ENCODE data around the gene COL27A1. TPM values are rescaled to one million over a fixed set of nuclear protein-coding genes. Genes with fewer than 3 reads are reported as not detected.

The COL27A1 gene
- total RNA-seq, 1 donor from 2014 or later = 13.0 TPM

DNA sequence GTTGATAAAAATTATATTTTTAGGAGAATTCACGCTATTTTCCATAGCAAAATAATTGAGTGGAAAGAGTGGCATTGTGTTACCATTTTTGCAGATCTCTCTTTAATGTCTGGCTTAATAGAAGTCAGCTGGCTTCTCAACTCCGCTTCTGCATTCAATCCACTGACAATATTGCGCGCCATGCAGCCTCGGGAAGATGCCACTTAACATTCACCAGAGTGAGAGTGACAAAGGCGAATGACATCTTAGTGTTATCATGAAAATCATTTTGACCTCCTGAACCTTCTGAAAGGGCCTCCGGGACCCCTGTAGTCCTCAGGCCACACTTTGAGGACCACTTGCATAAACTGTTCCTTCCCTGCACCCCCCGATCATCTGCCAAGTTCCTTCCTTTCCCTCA lies 87.5 kb downstream of the COL27A1 start:
- TF ChIP-seq, protein P1, sequence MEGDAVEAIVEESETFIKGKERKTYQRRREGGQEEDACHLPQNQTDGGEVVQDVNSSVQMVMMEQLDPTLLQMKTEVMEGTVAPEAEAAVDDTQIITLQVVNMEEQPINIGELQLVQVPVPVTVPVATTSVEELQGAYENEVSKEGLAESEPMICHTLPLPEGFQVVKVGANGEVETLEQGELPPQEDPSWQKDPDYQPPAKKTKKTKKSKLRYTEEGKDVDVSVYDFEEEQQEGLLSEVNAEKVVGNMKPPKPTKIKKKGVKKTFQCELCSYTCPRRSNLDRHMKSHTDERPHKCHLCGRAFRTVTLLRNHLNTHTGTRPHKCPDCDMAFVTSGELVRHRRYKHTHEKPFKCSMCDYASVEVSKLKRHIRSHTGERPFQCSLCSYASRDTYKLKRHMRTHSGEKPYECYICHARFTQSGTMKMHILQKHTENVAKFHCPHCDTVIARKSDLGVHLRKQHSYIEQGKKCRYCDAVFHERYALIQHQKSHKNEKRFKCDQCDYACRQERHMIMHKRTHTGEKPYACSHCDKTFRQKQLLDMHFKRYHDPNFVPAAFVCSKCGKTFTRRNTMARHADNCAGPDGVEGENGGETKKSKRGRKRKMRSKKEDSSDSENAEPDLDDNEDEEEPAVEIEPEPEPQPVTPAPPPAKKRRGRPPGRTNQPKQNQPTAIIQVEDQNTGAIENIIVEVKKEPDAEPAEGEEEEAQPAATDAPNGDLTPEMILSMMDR (IDR thresholded peaks at IDR 0.05) = no peak
- intact Hi-C loops (cut with DNase I) = no loop called here
- Histone ChIP-seq H3K36me3 (no peaks in the 10 kb centered on the region), H3K27ac (no peak overlapping the region), H3K4me1 (no peaks in the 10 kb centered on the region), H3K9me3 (no peaks in the 10 kb centered on the region), H3K27me3 (ENCODE audit: low read depth) (no peaks in the 10 kb centered on the region), H3K4me3 (no peak overlapping the region)
- DNase-seq (no peak), ATAC-seq (no peak)

DNA sequence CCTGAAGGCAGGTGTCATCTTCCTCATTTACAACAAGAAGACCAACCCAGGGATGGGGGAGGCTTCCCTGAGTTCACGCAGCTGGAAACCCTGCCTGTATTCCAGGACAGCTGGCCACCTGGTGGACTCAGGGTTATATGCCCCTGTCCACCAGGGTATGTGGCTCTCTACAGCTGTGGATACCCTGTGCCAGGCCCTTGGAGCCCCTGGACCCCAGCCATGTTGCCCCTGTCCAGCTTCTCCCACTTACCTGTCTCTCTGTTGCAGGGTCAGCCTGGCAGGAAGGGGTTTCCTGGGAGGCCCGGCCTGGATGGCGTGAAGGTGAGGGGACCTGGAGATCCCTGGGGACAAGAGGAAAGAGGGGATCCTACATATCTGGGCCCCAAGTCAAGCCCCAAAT lies 87.9 kb downstream of the COL27A1 start:
- no peaks in the 10 kb centered on the region for H3K27me3 ChIP-seq (ENCODE audit: low read depth)
- H3K27ac ChIP-seq = no peak overlapping the region
- ATAC-seq = no peak
- no peak overlapping the region for H3K4me3 ChIP-seq
- H3K4me1 ChIP-seq = no peaks in the 10 kb centered on the region
- intact Hi-C loops (cut with DNase I) = no loop called here
- TF ChIP-seq, protein P1 (IDR thresholded peaks at IDR 0.05) = no peak
- H3K36me3 ChIP-seq = no peaks in the 10 kb centered on the region
- no peak for DNase-seq
- no peaks in the 10 kb centered on the region for H3K9me3 ChIP-seq

DNA sequence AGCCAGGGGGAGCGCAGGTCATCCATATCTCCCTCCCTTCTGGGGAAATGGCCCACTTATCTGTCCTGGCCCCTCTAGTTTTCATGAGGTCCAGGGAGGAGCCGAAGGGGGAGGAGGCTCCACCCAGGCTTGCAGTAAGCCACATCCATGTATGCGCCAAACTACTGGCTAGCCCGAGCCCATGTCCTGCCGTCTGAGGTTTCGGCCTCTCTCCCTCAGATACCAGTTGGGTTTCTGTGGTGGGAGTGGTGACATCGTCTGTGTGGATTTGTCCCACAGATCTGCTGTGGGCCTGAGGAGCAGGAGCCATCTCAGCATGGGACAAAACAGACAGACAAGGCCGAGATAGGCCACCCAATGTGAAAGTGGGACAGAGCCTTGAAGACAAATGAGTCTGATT lies 89.2 kb downstream of the COL27A1 start:
- DNase-seq (no peak), ATAC-seq (no peak)
- no peaks in the 10 kb centered on the region for H3K9me3 ChIP-seq
- no peak overlapping the region for H3K27ac ChIP-seq
- H3K4me1 ChIP-seq = peaks cover 4% of the 10 kb centered on the region
- H3K4me3 ChIP-seq = no peak overlapping the region
- no peaks in the 10 kb centered on the region for H3K36me3 ChIP-seq
- no peaks in the 10 kb centered on the region for H3K27me3 ChIP-seq (ENCODE audit: low read depth)
- TF ChIP-seq, protein P1 (IDR thresholded peaks at IDR 0.05) = no peak
- intact Hi-C loops (cut with DNase I) = no loop called here

DNA sequence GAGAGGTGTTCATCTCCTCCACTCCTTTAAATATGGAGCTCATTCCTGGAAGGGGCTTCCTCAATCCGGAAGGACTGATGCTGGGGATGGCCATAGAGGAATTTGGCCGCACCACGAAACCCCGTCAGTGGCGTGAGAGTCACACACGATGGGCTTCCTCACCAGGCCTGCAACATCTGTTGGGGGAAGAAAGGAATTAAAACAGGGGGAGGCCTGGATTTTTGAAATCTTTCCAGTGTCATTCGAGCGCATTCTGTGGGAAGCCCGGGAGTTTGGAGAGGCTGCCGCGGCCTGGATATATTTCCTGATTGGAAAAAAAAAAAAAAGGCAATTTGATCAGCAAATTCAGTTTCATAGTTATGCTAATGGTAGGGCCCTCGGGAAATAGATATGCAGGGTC lies 91.2 kb downstream of the COL27A1 start:
- ATAC-seq (no peak), DNase-seq (no peak)
- no peaks in the 10 kb centered on the region for H3K27me3 ChIP-seq (ENCODE audit: low read depth)
- H3K27ac ChIP-seq = no peak overlapping the region
- TF ChIP-seq, protein P1 (IDR thresholded peaks at IDR 0.05) = no peak
- intact Hi-C loops (cut with DNase I) = no loop called here
- H3K4me1 ChIP-seq = peaks cover 19% of the 10 kb centered on the region
- H3K4me3 ChIP-seq = no peak overlapping the region
- H3K36me3 ChIP-seq = no peaks in the 10 kb centered on the region
- no peaks in the 10 kb centered on the region for H3K9me3 ChIP-seq

DNA sequence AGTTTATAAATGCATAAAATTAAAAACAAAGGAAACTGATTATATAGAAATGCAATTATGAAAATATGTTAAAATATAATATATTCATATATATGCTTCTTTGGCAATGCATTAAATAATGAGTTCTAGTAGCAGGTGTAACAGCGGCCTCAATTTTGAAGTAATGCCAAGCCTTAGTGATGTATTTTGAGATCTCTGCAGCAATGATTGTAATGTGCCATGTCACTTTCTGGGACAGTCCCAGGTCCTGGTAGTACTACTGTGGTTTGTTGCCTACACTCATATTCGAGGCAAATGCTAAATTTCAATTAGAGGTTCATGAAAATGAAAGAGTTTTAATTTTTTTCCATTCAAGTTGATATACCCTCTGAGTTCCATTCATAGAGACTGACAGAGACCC lies 91.7 kb downstream of the COL27A1 start:
- H3K4me1 ChIP-seq = peaks cover 19% of the 10 kb centered on the region
- ATAC-seq = no peak
- no peak overlapping the region for H3K4me3 ChIP-seq
- intact Hi-C loops (cut with DNase I) = no loop called here
- H3K36me3 ChIP-seq = no peaks in the 10 kb centered on the region
- TF ChIP-seq, protein P1 (IDR thresholded peaks at IDR 0.05) = no peak
- H3K27ac ChIP-seq = no peak overlapping the region
- no peaks in the 10 kb centered on the region for H3K9me3 ChIP-seq
- DNase-seq = no peak
- H3K27me3 ChIP-seq (ENCODE audit: low read depth) = no peaks in the 10 kb centered on the region

DNA sequence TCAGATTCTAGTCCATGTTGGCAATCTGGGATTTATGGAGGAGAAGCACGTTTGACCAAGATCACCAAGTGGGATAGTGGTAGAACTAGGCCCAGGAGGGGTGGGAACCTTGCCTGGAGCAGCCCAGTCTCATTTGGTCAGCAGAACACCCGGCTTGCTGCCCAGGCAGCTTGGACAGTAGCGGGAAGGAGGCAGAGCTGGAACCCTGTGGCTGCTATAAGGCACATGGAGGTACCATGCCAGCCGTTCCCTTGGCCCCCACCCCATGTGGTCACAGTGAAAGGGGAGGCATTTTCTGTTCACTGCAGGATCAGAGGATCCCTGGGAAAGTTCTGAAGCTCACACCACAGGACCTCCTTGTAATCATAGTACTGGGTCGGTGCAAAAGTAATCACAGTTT lies 92.2 kb downstream of the COL27A1 start:
- no peak for DNase-seq
- Histone ChIP-seq H3K27ac (no peak overlapping the region), H3K9me3 (no peaks in the 10 kb centered on the region), H3K4me1 (peaks cover 19% of the 10 kb centered on the region), H3K27me3 (ENCODE audit: low read depth) (no peaks in the 10 kb centered on the region), H3K36me3 (no peaks in the 10 kb centered on the region), H3K4me3 (no peak overlapping the region)
- TF ChIP-seq, protein P1 (IDR thresholded peaks at IDR 0.05) = no peak
- ATAC-seq = no peak
- intact Hi-C loops (cut with DNase I) = no loop called here
